ENCODE results near the gene ITGA11.

Gene ITGA11

GRCh38 chr15:68347392-68347791, 84.6 kb downstream of the ITGA11 start:
- TF ChIP-seq SPI1 (IDR thresholded peaks at IDR 0.05; ENCODE audit: borderline replicate concordance, low read depth) = no peak
- no peak for TF ChIP-seq REST (IDR thresholded peaks at IDR 0.05; ENCODE audit: insufficient replicate concordance, low read depth)
- no peak for TF ChIP-seq GABPA (IDR thresholded peaks at IDR 0.05; ENCODE audit: low read depth)
- no peak for TF ChIP-seq CTCF (IDR thresholded peaks at IDR 0.05; ENCODE audit: insufficient read depth, low read length)
- no peak for TF ChIP-seq POLR2AphosphoS5 (IDR thresholded peaks at IDR 0.05; ENCODE audit: low read depth)
- no peak overlapping the region for H3K4me3 ChIP-seq (replicated peaks; ENCODE audit: insufficient read depth, low read length)
- no peak overlapping the region for H3K27ac ChIP-seq (replicated peaks)
- no peak for DNase-seq (ENCODE audit: low read depth in 1 of 2, low spot score in 1 of 2)
- no peaks in the 10 kb centered on the region for H3K27me3 ChIP-seq (ENCODE audit: insufficient read depth, poor library complexity, severe bottlenecking)

GRCh38 chr15:68346979-68347378, 85.0 kb downstream of the ITGA11 start:
- no peak for DNase-seq (ENCODE audit: low read depth in 1 of 2, low spot score in 1 of 2)
- no peak for TF ChIP-seq POLR2AphosphoS5 (IDR thresholded peaks at IDR 0.05; ENCODE audit: low read depth)
- no peak for TF ChIP-seq GABPA (IDR thresholded peaks at IDR 0.05; ENCODE audit: low read depth)
- TF ChIP-seq REST (IDR thresholded peaks at IDR 0.05; ENCODE audit: insufficient replicate concordance, low read depth) = no peak
- TF ChIP-seq CTCF (IDR thresholded peaks at IDR 0.05; ENCODE audit: insufficient read depth, low read length) = no peak
- no peak for TF ChIP-seq SPI1 (IDR thresholded peaks at IDR 0.05; ENCODE audit: borderline replicate concordance, low read depth)
- no peaks in the 10 kb centered on the region for H3K27me3 ChIP-seq (ENCODE audit: insufficient read depth, poor library complexity, severe bottlenecking)
- H3K4me3 ChIP-seq (replicated peaks; ENCODE audit: insufficient read depth, low read length) = no peak overlapping the region
- no peak overlapping the region for H3K27ac ChIP-seq (replicated peaks)

GRCh38 chr15:68345481-68345880, 86.5 kb downstream of the ITGA11 start:
- TF ChIP-seq POLR2AphosphoS5 (IDR thresholded peaks at IDR 0.05; ENCODE audit: low read depth) (no peak), GABPA (IDR thresholded peaks at IDR 0.05; ENCODE audit: low read depth) (no peak), REST (IDR thresholded peaks at IDR 0.05; ENCODE audit: insufficient replicate concordance, low read depth) (no peak)
- Histone ChIP-seq H3K27me3 (ENCODE audit: insufficient read depth, poor library complexity, severe bottlenecking) (no peaks in the 10 kb centered on the region), H3K27ac (replicated peaks) (no peak overlapping the region), H3K4me3 (replicated peaks; ENCODE audit: insufficient read depth, low read length) (no peak overlapping the region)
- no peak for DNase-seq (ENCODE audit: low read depth in 1 of 2, low spot score in 1 of 2)

DNA sequence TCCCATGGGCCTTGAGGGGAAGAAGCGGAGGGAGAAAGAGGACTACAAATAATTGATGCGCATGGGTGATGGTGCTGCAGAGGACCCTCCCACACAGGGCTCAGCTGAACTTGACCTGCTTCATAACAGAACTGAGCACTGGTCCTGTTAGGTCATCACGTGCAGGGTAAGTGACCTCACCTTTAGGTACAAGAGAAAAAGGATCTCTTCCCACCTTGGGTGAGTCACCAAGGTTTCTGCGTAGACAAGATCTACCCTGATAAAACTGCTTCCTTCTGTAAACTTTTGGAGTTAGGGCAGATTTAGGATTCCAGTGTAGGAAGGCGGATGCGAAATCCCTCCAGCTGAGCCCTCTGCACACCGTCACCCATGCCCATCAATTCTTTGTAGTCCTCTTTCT, 87.4 kb downstream of the ITGA11 start:
- H3K27me3 ChIP-seq (ENCODE audit: insufficient read depth, poor library complexity, severe bottlenecking) = no peaks in the 10 kb centered on the region
- H3K27ac ChIP-seq (replicated peaks) = no peak overlapping the region
- no peak for DNase-seq (ENCODE audit: low read depth in 1 of 2, low spot score in 1 of 2)
- TF ChIP-seq SPI1 (IDR thresholded peaks at IDR 0.05; ENCODE audit: borderline replicate concordance, low read depth) (no peak), CTCF (IDR thresholded peaks at IDR 0.05; ENCODE audit: insufficient read depth, low read length) (no peak)
- no peak overlapping the region for H3K4me3 ChIP-seq (replicated peaks; ENCODE audit: insufficient read depth, low read length)

Data from HL-60 (cell line).